GM23338 (cell line): Measurements from ENCODE around the gene LILRA5. TPM values are rescaled to one million over a fixed set of nuclear protein-coding genes. Genes with fewer than 3 reads are reported as not detected.

Source experiments
- ATAC-seq: fragments of 200-7000 bp; cut with Tn5 transposase; 3 replicates; pipeline ENCODE4 v1.9.1; 2020
- DNase-seq: peaks from one replicate; pipeline ENCODE4 v3.0.0-alpha.2; 2015; ENCODE audit warnings: low spot score
- H2AFZ ChIP-seq: fragments of 200-600 bp; sonication (generic); 2 replicates; pipeline ENCODE4 v1.8.0; 2016; ENCODE audit warnings: antibody characterized with exemption, mild to moderate bottlenecking, moderate library complexity
- H3F3A ChIP-seq: fragments of 200-600 bp; sonication (generic); replicated peaks from 2 replicates; pipeline ENCODE4 v1.8.0; 2017; ENCODE audit warnings: antibody characterized with exemption, mixed run types, low read depth
- H3K27ac ChIP-seq: fragments of 200-600 bp; sonication (generic); 2 replicates; pipeline ENCODE4 v1.6.1; 2016; ENCODE audit warnings: low read depth
- H3K27me3 ChIP-seq: fragments of 200-600 bp; sonication (generic); 2 replicates; pipeline ENCODE4 v1.8.0; 2016; ENCODE audit warnings: mild to moderate bottlenecking, mixed run types, moderate library complexity; ENCODE audit not compliant: insufficient read depth
- H3K36me3 ChIP-seq: fragments of 200-600 bp; sonication (generic); 2 replicates; pipeline ENCODE4 v1.8.0; 2016; ENCODE audit warnings: mild to moderate bottlenecking; ENCODE audit not compliant: insufficient read depth
- H3K4me1 ChIP-seq: fragments of 200-600 bp; sonication (generic); 2 replicates; pipeline ENCODE4 v1.8.0; 2016; ENCODE audit warnings: mild to moderate bottlenecking, moderate library complexity; ENCODE audit not compliant: insufficient read depth
- H3K4me2 ChIP-seq: fragments of 200-600 bp; sonication (generic); 2 replicates; pipeline ENCODE4 v1.7.1; 2017; ENCODE audit warnings: mixed run types
- H3K4me3 ChIP-seq: fragments of 200-600 bp; sonication (generic); 2 replicates; pipeline ENCODE4 v1.6.1; 2016; ENCODE audit warnings: mixed run types
- H3K79me2 ChIP-seq: fragments of 200-600 bp; sonication (generic); replicated peaks from 2 replicates; pipeline ENCODE4 v1.8.0; 2017; ENCODE audit warnings: mild to moderate bottlenecking; ENCODE audit not compliant: insufficient read depth
- H3K9me2 ChIP-seq: fragments of 200-600 bp; sonication (generic); 2 replicates; pipeline ENCODE4 v1.8.0; 2017; ENCODE audit not compliant: insufficient read depth
- H4K20me1 ChIP-seq: fragments of 200-600 bp; sonication (generic); replicated peaks from 2 replicates; pipeline ENCODE4 v1.8.0; 2017; ENCODE audit warnings: mild to moderate bottlenecking; ENCODE audit not compliant: insufficient read depth
- H3K27ac Mint-ChIP-seq: 2 replicates; pipeline ENCODE4 v1.8.0; 2020; ENCODE audit warnings: inconsistent platforms, mild to moderate bottlenecking, moderate library complexity, mixed read lengths
- H3K27me3 Mint-ChIP-seq: 3 replicates; pipeline ENCODE4 v1.8.0; 2022; ENCODE audit warnings: low read depth, mild to moderate bottlenecking, moderate library complexity, mixed read lengths, inconsistent platforms; ENCODE audit not compliant: insufficient read depth, poor library complexity
- H3K36me3 Mint-ChIP-seq: 3 replicates; pipeline ENCODE4 v1.8.0; 2021; ENCODE audit warnings: low read depth, mild to moderate bottlenecking, inconsistent platforms, moderate library complexity, mixed read lengths
- H3K4me1 Mint-ChIP-seq: 3 replicates; pipeline ENCODE4 v1.8.0; 2020; ENCODE audit warnings: mild to moderate bottlenecking, inconsistent platforms, mixed read lengths
- H3K4me3 Mint-ChIP-seq: 3 replicates; pipeline ENCODE4 v1.8.0; 2021; ENCODE audit warnings: moderate library complexity, mild to moderate bottlenecking, inconsistent platforms, mixed read lengths
- H3K9me3 Mint-ChIP-seq: 3 replicates; pipeline ENCODE4 v1.8.0; 2020; ENCODE audit warnings: moderate library complexity, mild to moderate bottlenecking, inconsistent platforms, mixed read lengths
- POLR2AphosphoS5 ChIP-seq: IDR thresholded peaks from 2 replicates; pipeline ENCODE4 v1.6.1; 2016; ENCODE audit warnings: antibody characterized with exemption, low read depth
- REST ChIP-seq: IDR thresholded peaks from one replicate; pipeline ENCODE4 v1.6.1; 2018; ENCODE audit warnings: antibody characterized with exemption; ENCODE audit not compliant: unreplicated experiment
- STAT1 ChIP-seq: IDR thresholded peaks from one replicate; pipeline ENCODE4 v1.6.1; 2016; ENCODE audit warnings: antibody characterized with exemption; ENCODE audit not compliant: unreplicated experiment
- ZNF331 ChIP-seq: fragments of 250-450 bp; sonication (Bioruptor Pico); IDR thresholded peaks from 2 replicates; pipeline ENCODE4 v1.5.0; 2020; ENCODE audit warnings: low read depth, mild to moderate bottlenecking, moderate library complexity
- ZNF462 ChIP-seq: fragments of 250-450 bp; sonication (Bioruptor Pico); IDR thresholded peaks from 2 replicates; pipeline ENCODE4 v1.5.0; 2020; ENCODE audit warnings: mild to moderate bottlenecking, moderate library complexity
- polyA plus RNA-seq: library from polyadenylated mRNA; unstranded; fragments of >200 nt; fragmentation: Nextera tagmentation; extraction: Ambion mirVana; gene quantifications from 2 replicates; pipeline ENCODE4 v1.2.1, GENCODE V29; 2016
- total RNA-seq: library from RNA; depleted of rRNA; stranded (reverse); fragments of >200 nt; shearing (Covaris generic); gene quantifications from 2 replicates; pipeline ENCODE4 v1.2.3, GENCODE V29; 2014

LILRA5 gene
- total and polyA plus RNA-seq, 2 experiments from 2014 or later: not detected

GRCh38 chr19:54262470-54262869 is 50.5 kb downstream of the LILRA5 start (continued):
- no peak for TF ChIP-seq ZNF462

DNA sequence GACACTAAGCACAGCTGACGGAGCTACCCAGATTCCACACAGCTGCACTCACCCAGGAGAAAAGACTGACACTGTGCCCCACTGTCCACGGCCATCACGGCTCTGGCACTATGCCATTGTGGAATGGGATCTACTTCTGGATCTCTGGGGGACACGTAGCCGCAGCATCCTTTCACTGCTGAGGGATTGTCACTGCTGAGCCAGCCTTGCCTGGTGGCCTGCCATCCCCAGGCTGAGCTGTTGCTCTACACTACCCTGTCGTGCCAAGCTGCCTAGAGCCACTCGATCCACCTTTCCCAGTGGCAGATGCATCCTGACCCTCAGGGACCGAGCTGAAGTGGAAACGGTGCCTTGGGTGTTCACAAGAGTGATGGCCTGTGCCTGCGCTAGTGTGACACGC is 50.9 kb downstream of the LILRA5 start:
- DNase-seq (no peak), ATAC-seq (no peak)
- H4K20me1 ChIP-seq: no peaks in the 10 kb centered on the region
- H2AFZ ChIP-seq: no peak overlapping the region
- H3K4me2 ChIP-seq: no peak overlapping the region
- H3K9me3 Mint-ChIP-seq: no peaks in the 10 kb centered on the region; the same call in 2 of the 3 replicates
- no peak overlapping the region for H3K4me3 ChIP-seq
- H3K36me3 ChIP-seq: no peaks in the 10 kb centered on the region
- H3K79me2 ChIP-seq: no peaks in the 10 kb centered on the region
- no peaks in the 10 kb centered on the region for H3K27me3 Mint-ChIP-seq
- no peaks in the 10 kb centered on the region for H3K27me3 ChIP-seq
- H3K4me1 Mint-ChIP-seq: peaks cover 5% of the 10 kb centered on the region; the same call in 2 of the 3 replicates
- no peak overlapping the region for H3K27ac Mint-ChIP-seq
- no peak overlapping the region for H3K4me3 Mint-ChIP-seq
- H3F3A ChIP-seq: no peaks in the 10 kb centered on the region
- H3K4me1 ChIP-seq: no peaks in the 10 kb centered on the region; the same call in 1 of the 2 replicates
- TF ChIP-seq STAT1 (no peak), ZNF462 (no peak), REST (no peak), ZNF331 (CRISPR knock-in tag) (no peak), POLR2AphosphoS5 (no peak)
- H3K36me3 Mint-ChIP-seq: no peaks in the 10 kb centered on the region
- no peak overlapping the region for H3K27ac ChIP-seq
- H3K9me2 ChIP-seq: no peaks in the 10 kb centered on the region
